ENCODE results near the gene TECPR2.

Gene TECPR2

DNA sequence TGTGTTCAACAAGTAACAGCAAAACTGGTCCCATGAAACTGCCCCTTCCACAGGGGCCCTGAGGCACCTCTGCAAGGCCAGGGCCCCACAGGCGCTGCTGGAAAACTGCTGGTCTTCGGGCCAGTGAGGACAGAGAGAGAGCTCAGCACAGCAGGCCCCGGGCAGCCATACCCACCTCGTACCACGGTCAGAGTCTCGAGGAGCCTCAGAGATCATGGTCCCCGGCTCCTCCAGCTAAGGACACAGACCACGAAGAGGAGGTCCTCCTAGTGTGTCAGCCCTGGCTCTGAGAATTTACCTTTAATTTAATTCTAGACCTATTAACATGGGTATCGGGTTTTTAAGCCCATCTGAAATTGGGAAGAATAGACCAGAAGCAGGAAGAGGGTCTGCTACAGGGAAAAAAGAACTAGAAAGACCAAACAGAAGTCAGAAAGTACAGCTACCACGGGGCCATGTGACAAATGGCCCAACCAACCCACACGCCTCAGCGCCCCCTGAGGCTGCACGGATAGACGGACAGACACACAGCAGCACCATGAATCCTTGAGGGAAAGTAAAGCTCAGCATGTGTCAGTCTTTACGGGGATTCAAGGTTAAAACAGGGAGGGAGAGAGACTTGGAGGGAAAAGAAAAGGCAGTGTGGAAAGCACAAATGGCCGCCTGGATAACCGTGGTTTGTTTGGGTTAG, 123.9 kb downstream of the TECPR2 start:
- no peak overlapping the region for H3K27ac ChIP-seq (ENCODE audit: low read depth, low read length)
- H3K79me2 ChIP-seq (ENCODE audit: control insufficient read depth, insufficient read depth, low read length, unreplicated experiment), result no peaks in the 10 kb centered on the region
- no peaks in the 10 kb centered on the region for H3K36me3 ChIP-seq (ENCODE audit: insufficient read depth, low read length)
- peaks cover 9% of the 10 kb centered on the region for H3K4me1 ChIP-seq (ENCODE audit: control insufficient read depth, insufficient read depth, low read length, unreplicated experiment)
- no peaks in the 10 kb centered on the region for H3K27me3 ChIP-seq (ENCODE audit: insufficient read depth, low read length)
- no peak overlapping the region for H3K4me3 ChIP-seq (ENCODE audit: low read depth, low read length)
- no peak overlapping the region for H2AFZ ChIP-seq (ENCODE audit: low read length, unreplicated experiment)

DNA sequence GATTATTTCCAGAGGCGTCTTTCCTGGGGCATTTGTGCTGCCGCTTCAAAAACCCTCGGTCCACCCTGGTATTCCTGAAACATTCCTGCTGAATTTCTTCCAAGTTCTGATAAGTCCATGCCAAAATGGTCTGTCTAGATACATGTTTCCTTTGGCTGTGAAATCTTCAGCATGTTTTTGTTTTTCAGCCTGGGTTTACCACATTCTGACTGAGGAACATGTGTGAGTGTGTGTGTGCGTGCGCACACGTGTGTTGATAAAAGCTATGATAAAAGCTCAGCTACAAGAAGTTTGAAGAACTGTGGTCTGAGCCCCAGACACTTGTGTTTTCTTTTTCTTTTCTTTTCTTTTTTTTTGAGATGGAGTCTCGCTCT, 124.5 kb downstream of the TECPR2 start:
- H3K4me1 ChIP-seq (ENCODE audit: control insufficient read depth, insufficient read depth, low read length, unreplicated experiment), result peaks cover 4% of the 10 kb centered on the region
- no peaks in the 10 kb centered on the region for H3K27me3 ChIP-seq (ENCODE audit: insufficient read depth, low read length)
- H3K36me3 ChIP-seq (ENCODE audit: insufficient read depth, low read length), result no peaks in the 10 kb centered on the region
- H3K27ac ChIP-seq (ENCODE audit: low read depth, low read length), result no peak overlapping the region
- no peaks in the 10 kb centered on the region for H3K79me2 ChIP-seq (ENCODE audit: control insufficient read depth, insufficient read depth, low read length, unreplicated experiment)
- H3K4me3 ChIP-seq (ENCODE audit: low read depth, low read length), result no peak overlapping the region
- H2AFZ ChIP-seq (ENCODE audit: low read length, unreplicated experiment), result no peak overlapping the region

DNA sequence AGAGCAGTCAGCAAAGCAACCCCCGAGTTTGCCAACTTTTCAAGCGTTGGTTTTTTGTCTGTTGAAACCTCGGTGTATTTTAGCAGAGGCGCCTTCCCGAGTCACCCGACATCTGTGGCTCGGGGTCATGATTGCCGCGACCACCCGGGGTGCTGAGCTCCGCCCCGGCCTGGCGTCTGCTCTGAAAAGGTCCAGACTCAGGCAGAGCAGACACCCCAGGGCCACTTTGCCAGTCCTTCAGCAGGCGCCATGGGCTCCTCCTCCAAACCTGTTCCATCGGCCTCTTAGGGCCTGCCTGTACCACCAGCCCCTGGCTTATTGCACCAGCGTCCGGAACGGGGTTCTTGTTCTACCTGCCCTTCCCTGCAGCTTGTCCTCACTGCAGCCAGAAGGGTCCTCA, 127.7 kb downstream of the TECPR2 start:
- no peak overlapping the region for H3K27ac ChIP-seq (ENCODE audit: low read depth, low read length)
- H3K79me2 ChIP-seq (ENCODE audit: control insufficient read depth, insufficient read depth, low read length, unreplicated experiment), result no peaks in the 10 kb centered on the region
- H3K27me3 ChIP-seq (ENCODE audit: insufficient read depth, low read length), result no peaks in the 10 kb centered on the region
- no peaks in the 10 kb centered on the region for H3K4me1 ChIP-seq (ENCODE audit: control insufficient read depth, insufficient read depth, low read length, unreplicated experiment)
- no peak overlapping the region for H3K4me3 ChIP-seq (ENCODE audit: low read depth, low read length)
- H2AFZ ChIP-seq (ENCODE audit: low read length, unreplicated experiment), result no peak overlapping the region
- no peaks in the 10 kb centered on the region for H3K36me3 ChIP-seq (ENCODE audit: insufficient read depth, low read length)

DNA sequence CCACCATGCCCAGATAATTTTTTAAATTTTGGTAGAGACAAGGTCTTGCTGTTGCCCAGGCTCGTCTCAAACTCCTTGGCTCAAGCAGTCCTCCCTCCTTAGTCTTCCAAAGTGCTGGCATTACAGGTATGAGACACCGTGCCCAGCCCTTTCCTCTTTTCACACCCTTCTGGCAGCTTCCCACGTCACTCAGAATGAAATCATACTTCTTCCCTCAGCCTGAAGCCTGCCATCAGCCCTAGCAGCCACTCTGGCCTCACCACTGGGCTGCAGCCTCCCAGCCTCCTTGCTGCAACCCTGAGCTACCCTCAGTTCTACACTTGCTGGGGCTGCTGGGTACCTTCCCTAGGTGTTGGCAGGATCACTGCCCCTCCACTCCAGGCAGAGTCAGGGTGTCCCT, 128.6 kb downstream of the TECPR2 start:
- Histone ChIP-seq H3K27ac (ENCODE audit: low read depth, low read length) (no peak overlapping the region), H3K79me2 (ENCODE audit: control insufficient read depth, insufficient read depth, low read length, unreplicated experiment) (no peaks in the 10 kb centered on the region), H3K4me1 (ENCODE audit: control insufficient read depth, insufficient read depth, low read length, unreplicated experiment) (no peaks in the 10 kb centered on the region), H3K27me3 (ENCODE audit: insufficient read depth, low read length) (no peaks in the 10 kb centered on the region), H3K36me3 (ENCODE audit: insufficient read depth, low read length) (no peaks in the 10 kb centered on the region), H3K4me3 (ENCODE audit: low read depth, low read length) (no peak overlapping the region), H2AFZ (ENCODE audit: low read length, unreplicated experiment) (no peak overlapping the region)

DNA sequence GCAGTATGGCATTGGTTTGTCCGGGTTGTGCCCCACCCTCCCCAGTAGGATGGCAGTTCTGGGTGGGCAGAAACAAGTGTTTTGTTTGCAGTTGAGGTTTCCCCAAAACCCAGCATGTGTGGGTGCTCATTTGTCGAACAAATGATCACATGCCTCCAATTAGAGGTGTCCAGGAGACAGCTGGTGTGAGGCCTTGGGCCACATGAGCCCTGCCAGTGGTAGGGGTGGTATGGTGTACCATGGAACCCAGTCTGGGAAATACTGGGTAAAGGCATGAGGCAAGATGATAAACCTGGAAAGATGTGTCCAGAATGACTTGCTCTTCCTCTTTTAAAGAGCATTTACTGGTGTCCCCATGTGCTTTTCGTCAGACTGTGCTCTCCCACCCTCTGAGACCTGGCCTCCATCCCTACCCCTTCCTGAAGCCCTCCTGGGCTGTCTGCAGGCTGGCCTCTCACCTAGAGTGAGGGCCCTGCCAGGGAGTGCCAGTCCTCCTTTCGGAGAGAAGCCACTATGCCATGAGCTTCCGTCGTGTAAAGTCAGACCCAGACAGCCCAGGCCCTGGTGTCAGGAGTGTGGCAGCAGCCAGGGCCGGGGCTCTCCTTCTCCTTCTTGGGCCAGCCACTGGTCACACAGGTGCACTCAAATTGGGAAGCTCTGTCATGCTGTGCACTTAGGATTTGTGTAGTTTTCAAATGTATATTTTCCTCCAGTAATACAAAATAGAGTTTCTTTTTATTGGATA, 129.2 kb downstream of the TECPR2 start:
- H3K4me3 ChIP-seq (ENCODE audit: low read depth, low read length), result no peak overlapping the region
- no peak overlapping the region for H2AFZ ChIP-seq (ENCODE audit: low read length, unreplicated experiment)
- no peaks in the 10 kb centered on the region for H3K4me1 ChIP-seq (ENCODE audit: control insufficient read depth, insufficient read depth, low read length, unreplicated experiment)
- no peaks in the 10 kb centered on the region for H3K27me3 ChIP-seq (ENCODE audit: insufficient read depth, low read length)
- H3K36me3 ChIP-seq (ENCODE audit: insufficient read depth, low read length), result no peaks in the 10 kb centered on the region
- H3K79me2 ChIP-seq (ENCODE audit: control insufficient read depth, insufficient read depth, low read length, unreplicated experiment), result no peaks in the 10 kb centered on the region
- H3K27ac ChIP-seq (ENCODE audit: low read depth, low read length), result no peak overlapping the region

DNA sequence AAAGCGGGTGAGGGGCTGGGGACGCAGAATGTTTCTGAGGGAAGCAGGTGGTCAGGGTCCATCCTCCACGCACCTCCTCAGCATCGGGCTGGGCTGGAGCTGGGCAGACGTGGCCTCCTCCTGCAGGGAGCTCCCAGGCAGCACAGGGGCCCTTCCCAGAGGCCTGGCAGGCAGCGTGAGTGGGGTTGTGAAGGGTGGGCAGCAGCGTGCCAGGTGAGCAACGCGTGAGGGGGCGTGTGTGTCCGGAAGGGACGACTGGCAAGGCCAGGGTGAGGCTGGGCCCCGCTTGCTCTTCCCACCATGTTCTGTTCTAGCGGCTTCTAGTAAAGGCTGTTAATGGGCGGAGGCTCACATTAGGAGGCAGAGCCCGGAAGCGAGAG, 129.8 kb downstream of the TECPR2 start:
- Histone ChIP-seq H3K27me3 (ENCODE audit: insufficient read depth, low read length) (no peaks in the 10 kb centered on the region), H3K4me1 (ENCODE audit: control insufficient read depth, insufficient read depth, low read length, unreplicated experiment) (no peaks in the 10 kb centered on the region), H3K36me3 (ENCODE audit: insufficient read depth, low read length) (no peaks in the 10 kb centered on the region), H2AFZ (ENCODE audit: low read length, unreplicated experiment) (no peak overlapping the region), H3K79me2 (ENCODE audit: control insufficient read depth, insufficient read depth, low read length, unreplicated experiment) (no peaks in the 10 kb centered on the region), H3K4me3 (ENCODE audit: low read depth, low read length) (no peak overlapping the region), H3K27ac (ENCODE audit: low read depth, low read length) (no peak overlapping the region)

DNA sequence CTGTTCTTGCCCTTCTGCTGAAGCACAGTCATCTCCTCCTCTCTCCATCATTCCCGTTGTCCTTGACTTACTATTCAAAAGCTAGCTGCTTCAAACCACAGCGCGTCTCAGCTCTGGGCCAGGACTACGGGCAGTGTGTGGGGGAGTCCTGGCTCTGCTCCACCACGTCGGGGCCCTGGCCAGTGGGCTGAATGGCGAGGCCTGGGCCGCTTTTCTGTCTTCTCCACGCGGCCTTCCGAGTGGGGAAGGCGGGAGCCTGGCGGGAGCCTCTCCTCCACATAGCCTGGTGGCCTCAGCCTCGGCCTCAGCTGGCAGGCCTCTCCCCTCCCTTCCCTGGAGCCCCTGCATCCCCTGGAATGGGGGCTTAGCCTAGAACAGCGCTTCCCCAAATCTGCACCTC, 130.4 kb downstream of the TECPR2 start:
- Histone ChIP-seq H3K79me2 (ENCODE audit: control insufficient read depth, insufficient read depth, low read length, unreplicated experiment) (no peaks in the 10 kb centered on the region), H3K36me3 (ENCODE audit: insufficient read depth, low read length) (no peaks in the 10 kb centered on the region), H3K27ac (ENCODE audit: low read depth, low read length) (no peak overlapping the region), H3K4me1 (ENCODE audit: control insufficient read depth, insufficient read depth, low read length, unreplicated experiment) (no peaks in the 10 kb centered on the region), H2AFZ (ENCODE audit: low read length, unreplicated experiment) (no peak overlapping the region), H3K4me3 (ENCODE audit: low read depth, low read length) (no peak overlapping the region), H3K27me3 (ENCODE audit: insufficient read depth, low read length) (no peaks in the 10 kb centered on the region)

DNA sequence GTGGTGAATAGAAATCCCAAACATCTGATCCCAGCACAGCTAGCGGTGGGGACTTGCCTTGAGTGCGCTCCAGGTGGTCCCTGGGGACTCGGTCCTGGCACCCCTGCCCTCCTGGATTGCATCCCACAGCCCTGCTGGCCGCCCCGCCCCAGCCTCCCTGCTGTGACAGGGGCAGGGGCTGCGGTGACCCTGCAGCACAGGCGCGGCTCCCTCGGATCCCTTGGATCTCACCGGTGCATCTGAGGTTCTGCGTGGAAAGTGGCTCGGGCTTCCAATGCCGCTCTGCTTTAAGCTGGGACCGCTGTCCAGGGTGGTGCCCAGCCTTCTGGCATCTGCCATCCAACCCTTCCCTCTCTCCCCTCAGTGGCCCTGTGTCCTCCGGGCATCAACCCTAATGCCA, 130.8 kb downstream of the TECPR2 start:
- Histone ChIP-seq H3K79me2 (ENCODE audit: control insufficient read depth, insufficient read depth, low read length, unreplicated experiment) (no peaks in the 10 kb centered on the region), H2AFZ (ENCODE audit: low read length, unreplicated experiment) (no peak overlapping the region), H3K27me3 (ENCODE audit: insufficient read depth, low read length) (no peaks in the 10 kb centered on the region), H3K27ac (ENCODE audit: low read depth, low read length) (no peak overlapping the region), H3K4me1 (ENCODE audit: control insufficient read depth, insufficient read depth, low read length, unreplicated experiment) (no peaks in the 10 kb centered on the region), H3K4me3 (ENCODE audit: low read depth, low read length) (no peak overlapping the region), H3K36me3 (ENCODE audit: insufficient read depth, low read length) (no peaks in the 10 kb centered on the region)

DNA sequence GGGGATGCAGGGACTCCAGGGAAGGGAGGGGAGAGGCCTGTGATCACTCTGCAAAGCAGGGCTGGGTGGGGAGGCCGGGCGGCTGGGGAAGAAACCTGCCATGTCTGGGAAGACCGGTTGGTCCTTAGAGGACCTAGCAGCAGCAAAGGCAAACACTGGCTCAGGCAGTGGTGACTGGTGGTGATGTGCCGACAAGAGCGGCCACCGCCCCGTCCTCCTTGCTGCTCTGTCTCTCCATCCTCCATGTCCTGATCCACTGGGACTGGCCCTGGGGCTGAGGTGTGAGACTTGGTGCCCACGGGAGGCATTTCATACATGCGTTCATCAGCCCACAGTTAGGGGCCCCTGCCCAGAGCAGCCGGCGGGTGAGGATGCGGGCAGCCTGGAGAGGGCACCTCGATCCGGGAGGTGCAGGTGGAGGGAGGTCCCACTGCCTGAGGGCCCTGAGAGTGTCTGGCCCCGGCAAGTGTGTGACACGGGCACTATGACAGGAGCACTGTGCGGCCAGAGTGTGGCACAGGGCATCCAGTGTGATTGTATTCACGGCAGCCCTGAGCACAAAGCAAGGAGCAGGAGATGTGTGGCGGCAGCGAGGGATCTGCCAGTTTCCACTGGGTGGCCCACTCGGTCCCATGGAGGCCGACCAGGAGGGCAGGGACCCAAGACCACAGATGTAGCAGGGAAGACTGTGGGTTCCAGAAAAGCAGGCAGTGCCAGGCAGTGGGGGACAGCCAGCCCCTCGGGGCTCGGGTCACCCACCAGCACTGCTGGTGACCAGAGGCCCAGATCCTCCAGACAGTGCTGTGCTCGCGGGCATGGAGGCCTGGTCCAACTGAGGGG, 133.0 kb downstream of the TECPR2 start:
- no peaks in the 10 kb centered on the region for H3K27me3 ChIP-seq (ENCODE audit: insufficient read depth, low read length)
- no peak overlapping the region for H2AFZ ChIP-seq (ENCODE audit: low read length, unreplicated experiment)
- H3K79me2 ChIP-seq (ENCODE audit: control insufficient read depth, insufficient read depth, low read length, unreplicated experiment), result no peaks in the 10 kb centered on the region
- H3K4me3 ChIP-seq (ENCODE audit: low read depth, low read length), result no peak overlapping the region
- peaks cover 8% of the 10 kb centered on the region for H3K4me1 ChIP-seq (ENCODE audit: control insufficient read depth, insufficient read depth, low read length, unreplicated experiment)
- H3K36me3 ChIP-seq (ENCODE audit: insufficient read depth, low read length), result no peaks in the 10 kb centered on the region
- no peak overlapping the region for H3K27ac ChIP-seq (ENCODE audit: low read depth, low read length)

DNA sequence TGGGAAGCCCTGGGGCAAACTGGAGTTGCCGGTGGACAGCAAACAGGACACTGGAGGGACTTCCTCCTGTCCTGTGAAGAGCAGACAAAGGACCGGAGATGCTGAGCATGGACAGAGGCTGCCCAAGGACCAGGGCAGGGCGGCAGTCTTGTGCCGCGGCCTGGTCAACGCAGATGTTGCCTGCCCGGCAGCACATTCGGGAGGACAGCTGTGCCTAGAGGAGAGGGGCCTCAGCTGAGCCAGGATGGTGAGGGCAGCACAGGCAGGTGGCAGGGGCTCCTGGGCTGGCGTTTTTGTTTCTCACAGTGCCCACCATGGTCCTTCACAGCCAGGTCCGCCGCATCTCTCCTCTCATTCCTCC, 133.6 kb downstream of the TECPR2 start:
- Histone ChIP-seq H3K36me3 (ENCODE audit: insufficient read depth, low read length) (no peaks in the 10 kb centered on the region), H3K79me2 (ENCODE audit: control insufficient read depth, insufficient read depth, low read length, unreplicated experiment) (no peaks in the 10 kb centered on the region), H3K27ac (ENCODE audit: low read depth, low read length) (no peak overlapping the region), H2AFZ (ENCODE audit: low read length, unreplicated experiment) (no peak overlapping the region), H3K27me3 (ENCODE audit: insufficient read depth, low read length) (no peaks in the 10 kb centered on the region), H3K4me1 (ENCODE audit: control insufficient read depth, insufficient read depth, low read length, unreplicated experiment) (peaks cover 10% of the 10 kb centered on the region), H3K4me3 (ENCODE audit: low read depth, low read length) (no peak overlapping the region)
